Peyer's patch (tissue), 4 donors: ENCODE data around the gene PTPN14.

Experiments used
- POLR2A ChIP-seq, 2 donors: fragments of 450-650 bp; IDR thresholded peaks; one replicate each; pipeline ENCODE4 v1.5.1; 2017; ENCODE audit warnings: antibody characterized with exemption in 2 of 2, mild to moderate bottlenecking in 2 of 2, moderate library complexity in 2 of 2
- TF ChIP-seq, protein P1 (sequence below), 6 experiments: fragments of 450-650 bp in 4 of 6; fragments of 200-600 bp in 2 of 6; sonication (generic) in 1 of 6; IDR thresholded peaks; one replicate each; pipeline ENCODE4 v1.5.1; 2017 to 2019; ENCODE audit warnings: antibody characterized with exemption in 6 of 6, mild to moderate bottlenecking in 3 of 6, moderate library complexity in 1 of 6

DNA sequence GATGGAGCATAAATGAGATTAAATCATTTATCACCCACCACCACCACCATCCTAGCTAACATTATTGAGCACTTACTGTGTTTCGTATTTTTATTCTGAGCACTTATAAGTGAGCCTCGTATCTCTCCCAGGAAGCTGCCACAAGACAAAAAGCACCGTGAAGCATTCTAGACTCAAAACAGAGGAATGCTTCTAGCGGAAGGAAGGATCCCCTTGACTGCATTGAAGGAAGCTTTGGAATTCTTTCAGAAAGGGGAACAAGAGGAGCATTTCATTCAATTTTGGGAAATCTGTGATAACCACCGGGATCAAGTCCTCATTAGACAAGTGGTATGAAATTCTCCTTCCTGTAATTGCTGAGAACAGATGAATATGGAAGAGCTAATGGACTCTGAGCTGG lies 66.3 kb downstream of the PTPN14 start:
- TF ChIP-seq, protein P1, sequence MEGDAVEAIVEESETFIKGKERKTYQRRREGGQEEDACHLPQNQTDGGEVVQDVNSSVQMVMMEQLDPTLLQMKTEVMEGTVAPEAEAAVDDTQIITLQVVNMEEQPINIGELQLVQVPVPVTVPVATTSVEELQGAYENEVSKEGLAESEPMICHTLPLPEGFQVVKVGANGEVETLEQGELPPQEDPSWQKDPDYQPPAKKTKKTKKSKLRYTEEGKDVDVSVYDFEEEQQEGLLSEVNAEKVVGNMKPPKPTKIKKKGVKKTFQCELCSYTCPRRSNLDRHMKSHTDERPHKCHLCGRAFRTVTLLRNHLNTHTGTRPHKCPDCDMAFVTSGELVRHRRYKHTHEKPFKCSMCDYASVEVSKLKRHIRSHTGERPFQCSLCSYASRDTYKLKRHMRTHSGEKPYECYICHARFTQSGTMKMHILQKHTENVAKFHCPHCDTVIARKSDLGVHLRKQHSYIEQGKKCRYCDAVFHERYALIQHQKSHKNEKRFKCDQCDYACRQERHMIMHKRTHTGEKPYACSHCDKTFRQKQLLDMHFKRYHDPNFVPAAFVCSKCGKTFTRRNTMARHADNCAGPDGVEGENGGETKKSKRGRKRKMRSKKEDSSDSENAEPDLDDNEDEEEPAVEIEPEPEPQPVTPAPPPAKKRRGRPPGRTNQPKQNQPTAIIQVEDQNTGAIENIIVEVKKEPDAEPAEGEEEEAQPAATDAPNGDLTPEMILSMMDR (IDR thresholded peaks at IDR 0.05), result no peak
- no peak for TF ChIP-seq POLR2A (IDR thresholded peaks at IDR 0.05)
